ENCODE results near the gene INPP4B.

Gene INPP4B

GRCh38 chr4:142725886-142726285, 120.2 kb downstream of the INPP4B start:
- no peak for DNase-seq (ENCODE audit: low spot score)

- no peak for DNase-seq (ENCODE audit: low spot score)
Measured at GRCh38 chr4:142721187-142721586, 124.9 kb downstream of the INPP4B start.

GRCh38 chr4:142719854-142720541, 126.1 kb downstream of the INPP4B start:
- DNase-seq (ENCODE audit: low spot score): no peak

- no peak for DNase-seq (ENCODE audit: low spot score)
Measured at GRCh38 chr4:142718981-142719380, 127.1 kb downstream of the INPP4B start.

- DNase-seq (ENCODE audit: low spot score): no peak
Measured at GRCh38 chr4:142715727-142716126, 130.4 kb downstream of the INPP4B start.

GRCh38 chr4:142713282-142714030, 132.6 kb downstream of the INPP4B start:
- DNase-seq (ENCODE audit: low spot score): no peak

GRCh38 chr4:142708231-142708630, 137.9 kb downstream of the INPP4B start:
- no peak for DNase-seq (ENCODE audit: low spot score)

- DNase-seq (ENCODE audit: low spot score): no peak
Measured at GRCh38 chr4:142707401-142707800, 138.7 kb downstream of the INPP4B start.

GRCh38 chr4:142706381-142706780, 139.7 kb downstream of the INPP4B start:
- no peak for DNase-seq (ENCODE audit: low spot score)

- DNase-seq (ENCODE audit: low spot score): no peak
Measured at GRCh38 chr4:142705820-142706219, 140.3 kb downstream of the INPP4B start.

- no peak for DNase-seq (ENCODE audit: low spot score)
Measured at GRCh38 chr4:142703694-142704309, 142.3 kb downstream of the INPP4B start.

- DNase-seq (ENCODE audit: low spot score): no peak
Measured at GRCh38 chr4:142701017-142701416, 145.1 kb downstream of the INPP4B start.

- no peak for DNase-seq (ENCODE audit: low spot score)
Measured at GRCh38 chr4:142700531-142700930, 145.6 kb downstream of the INPP4B start.

- DNase-seq (ENCODE audit: low spot score): no peak
Measured at GRCh38 chr4:142698552-142698951, 147.5 kb downstream of the INPP4B start.

GRCh38 chr4:142697928-142698327, 148.2 kb downstream of the INPP4B start:
- no peak for DNase-seq (ENCODE audit: low spot score)

- DNase-seq (ENCODE audit: low spot score): no peak
Measured at GRCh38 chr4:142697320-142697719, 148.8 kb downstream of the INPP4B start.

GRCh38 chr4:142696334-142697122, 149.6 kb downstream of the INPP4B start:
- no peak for DNase-seq (ENCODE audit: low spot score)

GRCh38 chr4:142690406-142691163, 155.5 kb downstream of the INPP4B start:
- DNase-seq (ENCODE audit: low spot score): peak; percentile 7

GRCh38 chr4:142687547-142688275, 158.4 kb downstream of the INPP4B start:
- no peak for DNase-seq (ENCODE audit: low spot score)

- DNase-seq (ENCODE audit: low spot score): no peak
Measured at GRCh38 chr4:142686081-142686480, 160.0 kb downstream of the INPP4B start.

GRCh38 chr4:142683997-142684396, 162.1 kb downstream of the INPP4B start:
- DNase-seq (ENCODE audit: low spot score): no peak
